GM18498 (cell line): ENCODE data around the gene ERCC6L2.

Experiments
- ATAC-seq: cut with Tn5 transposase; IDR thresholded peaks from one replicate; pipeline ENCODE4 v1.9.1; 2021; ENCODE audit warnings: mild to moderate bottlenecking, moderate library complexity; ENCODE audit not compliant: unreplicated experiment

Gene ERCC6L2

GRCh38 chr9:95875305-95876137, at the start of gene ERCC6L2:
TSS of gene ERCC6L2 (plus strand) at chr9:95875691. CDS start at chr9:95876039, 348 bp downstream.
- peak; percentile 91 for ATAC-seq

DNA sequence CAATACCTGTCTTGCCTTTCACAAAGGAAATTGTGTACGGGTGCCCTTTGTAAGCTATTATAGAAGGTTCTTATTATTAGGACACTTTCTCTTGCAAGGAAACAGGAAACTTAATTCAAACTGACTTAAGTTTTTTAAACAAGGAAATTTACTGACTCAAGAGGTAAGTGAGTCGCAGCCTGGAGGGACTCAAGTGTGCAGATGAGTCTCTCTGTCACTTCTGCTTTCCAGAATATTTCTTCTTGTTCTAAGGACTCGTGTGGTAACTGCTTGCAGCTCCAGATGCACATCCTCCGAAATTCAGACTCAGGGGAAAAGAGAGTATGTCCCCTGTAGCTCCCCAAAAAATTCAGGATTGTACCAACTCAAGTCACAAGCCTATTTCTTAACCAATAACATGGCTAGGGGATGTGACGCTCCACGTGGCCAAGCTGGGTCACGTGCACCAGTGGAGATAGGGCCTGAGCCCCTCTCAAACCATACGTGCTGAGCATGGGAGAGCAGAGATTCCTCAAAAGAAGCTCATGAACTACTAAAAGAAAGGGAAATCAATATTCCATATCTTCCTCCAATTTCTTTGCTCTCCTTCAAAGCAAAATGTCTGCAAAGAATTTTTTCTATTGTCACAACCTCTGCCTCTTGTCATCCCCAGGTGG, 49.2 kb upstream of the ERCC6L2 start:
- ATAC-seq: no peak

DNA sequence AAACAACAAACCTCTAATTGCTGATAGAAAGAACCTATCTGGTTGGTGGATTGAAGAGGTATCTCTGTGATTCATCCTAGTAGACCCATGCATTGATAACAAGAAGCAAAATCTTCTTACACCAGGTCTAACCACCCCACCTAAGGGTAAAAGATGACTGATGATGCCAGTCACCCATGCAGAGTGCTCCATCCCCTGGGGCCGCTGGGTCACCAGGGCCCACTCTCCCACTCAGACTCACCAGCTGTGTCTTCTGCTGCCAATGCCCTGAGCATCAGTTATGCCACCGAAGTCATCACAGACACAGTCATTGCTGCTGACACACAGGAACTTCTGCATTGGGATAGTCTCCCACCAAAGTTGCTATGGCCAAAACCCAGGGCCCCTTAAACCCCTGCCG, 44.7 kb upstream of the ERCC6L2 start:
- no peak for ATAC-seq

DNA sequence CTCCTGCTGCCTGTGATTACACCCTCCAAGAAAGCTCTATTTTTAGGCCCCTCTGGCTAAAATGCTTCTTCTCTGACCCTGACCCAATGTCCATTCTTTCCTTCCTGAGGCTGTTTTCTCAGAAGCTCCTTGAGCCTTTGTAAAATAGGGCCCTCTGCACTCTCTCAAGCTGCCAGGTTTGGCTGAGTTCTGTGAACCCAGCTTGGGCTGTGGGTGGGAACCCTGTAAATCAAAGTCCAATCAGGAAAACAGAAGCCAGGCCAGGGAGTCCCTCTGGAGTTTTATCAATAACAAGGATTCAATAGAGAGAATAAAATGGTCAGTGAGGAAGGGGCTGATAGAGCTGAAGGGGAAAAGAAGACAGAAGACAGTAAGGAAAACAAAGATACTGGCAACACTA, 43.7 kb upstream of the ERCC6L2 start:
- no peak for ATAC-seq

DNA sequence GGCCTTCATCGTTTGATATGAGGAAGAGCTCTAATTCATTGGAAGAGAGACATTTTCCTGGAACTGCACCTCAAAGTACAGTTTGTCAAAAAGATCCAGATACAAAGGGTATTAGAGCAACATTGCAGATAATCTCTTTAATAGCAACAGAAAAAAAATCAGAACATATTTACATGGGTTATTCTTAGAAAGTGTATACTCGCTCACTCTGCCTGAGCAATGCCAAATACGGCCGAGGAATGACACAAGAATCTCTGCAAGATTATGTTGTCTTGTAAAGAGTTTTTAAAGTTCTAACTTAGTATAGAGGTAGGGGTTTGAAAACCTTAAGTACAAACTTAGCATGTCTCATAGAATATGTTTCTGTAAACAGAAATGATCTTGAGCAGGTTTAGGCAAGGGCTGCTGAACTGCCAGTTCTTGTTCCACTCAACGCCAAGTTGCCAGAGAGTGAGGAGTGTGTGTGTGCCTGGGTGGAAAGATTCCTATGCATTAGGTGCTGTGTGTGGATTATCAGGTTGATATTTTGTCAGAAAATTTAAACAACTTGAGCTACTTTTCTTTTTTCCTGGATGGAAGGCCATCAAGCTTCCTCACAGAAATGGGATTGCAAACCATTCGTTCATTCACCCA, 41.8 kb upstream of the ERCC6L2 start:
- no peak for ATAC-seq

- ATAC-seq: no peak
Measured at GRCh38 chr9:95834281-95834907, 41.1 kb upstream of the ERCC6L2 start.

DNA sequence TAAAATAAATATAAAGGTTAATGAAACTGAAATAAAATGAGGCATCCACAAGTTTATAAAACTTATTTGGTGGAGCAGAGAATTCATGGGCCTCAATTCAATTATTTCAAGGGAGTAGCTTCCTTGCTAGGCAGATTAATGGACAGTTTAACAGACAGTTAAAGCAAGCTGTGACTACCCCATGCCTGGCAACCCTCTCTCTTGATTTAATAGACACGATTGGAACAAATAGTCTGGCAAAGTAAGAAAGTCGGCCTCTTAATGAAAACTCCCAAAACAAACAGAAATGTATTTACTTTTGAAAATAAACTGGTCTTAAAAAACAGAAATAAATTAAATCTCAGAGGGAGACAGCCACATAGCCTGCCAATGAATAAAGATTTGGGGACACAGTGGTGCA, 40.1 kb upstream of the ERCC6L2 start:
- no peak for ATAC-seq

DNA sequence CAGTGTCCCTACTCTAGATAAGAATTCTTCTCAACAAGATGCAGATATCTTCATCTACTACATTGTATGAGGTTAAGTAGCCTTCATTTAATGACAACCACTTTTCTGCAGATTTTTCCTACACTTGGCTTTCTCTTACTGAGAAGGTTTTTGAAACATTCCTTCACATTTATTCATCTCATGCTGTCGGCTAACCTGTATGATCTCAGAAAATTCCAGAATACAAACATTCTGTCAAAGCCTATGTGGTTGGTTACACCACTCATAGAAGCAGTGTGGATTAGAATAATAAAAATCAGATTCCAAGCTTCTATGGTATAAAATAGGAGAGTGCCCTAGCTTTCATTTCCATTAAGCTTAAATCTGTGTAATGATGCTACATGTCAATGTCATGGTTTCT, 39.4 kb upstream of the ERCC6L2 start:
- no peak for ATAC-seq

GRCh38 chr9:95839012-95839411, 36.5 kb upstream of the ERCC6L2 start:
- no peak for ATAC-seq

DNA sequence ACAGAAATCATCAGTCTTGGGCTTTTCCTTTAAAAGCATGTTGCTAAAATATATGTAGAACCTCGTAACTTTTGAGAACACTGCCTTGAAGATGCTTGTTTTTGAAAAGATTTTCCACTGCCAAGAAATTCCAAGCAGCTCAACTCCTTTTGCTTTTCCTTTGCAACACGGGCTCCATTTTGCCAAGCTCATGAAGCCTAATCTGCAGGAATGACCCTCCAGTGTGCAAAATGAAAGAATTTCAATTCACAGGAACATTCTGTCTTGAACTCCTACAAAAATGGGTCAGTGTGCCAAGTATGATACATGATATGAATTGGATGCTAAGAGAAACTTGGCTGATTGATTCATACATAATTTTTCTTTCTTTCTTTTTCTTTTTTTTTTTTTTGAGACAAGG, 35.4 kb upstream of the ERCC6L2 start:
- ATAC-seq: no peak

DNA sequence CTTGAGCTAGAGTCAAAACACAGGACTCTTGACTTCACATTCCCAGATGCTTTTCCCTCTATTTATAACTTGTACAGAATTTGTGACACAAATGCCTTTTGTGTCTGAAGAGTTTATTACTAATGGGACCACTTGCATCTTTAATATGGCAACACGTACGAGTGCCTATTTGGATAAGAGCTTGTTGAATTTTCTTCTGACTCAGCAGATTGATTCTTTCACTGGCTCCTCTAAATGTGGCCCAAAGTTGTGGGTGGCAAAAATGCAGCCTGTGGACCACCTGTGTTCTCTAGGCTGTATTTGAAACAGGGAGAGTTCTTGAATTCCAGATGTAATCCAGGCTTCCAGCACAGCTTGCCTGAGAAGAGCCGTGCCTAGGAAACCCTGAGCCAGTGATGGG, 34.1 kb upstream of the ERCC6L2 start:
- no peak for ATAC-seq

- no peak for ATAC-seq
Measured at GRCh38 chr9:95845751-95846150, 29.7 kb upstream of the ERCC6L2 start.

GRCh38 chr9:95848764-95849163, 26.7 kb upstream of the ERCC6L2 start:
- no peak for ATAC-seq

- ATAC-seq: peak; percentile 97
Measured at GRCh38 chr9:95852059-95853032, 23.1 kb upstream of the ERCC6L2 start.

DNA sequence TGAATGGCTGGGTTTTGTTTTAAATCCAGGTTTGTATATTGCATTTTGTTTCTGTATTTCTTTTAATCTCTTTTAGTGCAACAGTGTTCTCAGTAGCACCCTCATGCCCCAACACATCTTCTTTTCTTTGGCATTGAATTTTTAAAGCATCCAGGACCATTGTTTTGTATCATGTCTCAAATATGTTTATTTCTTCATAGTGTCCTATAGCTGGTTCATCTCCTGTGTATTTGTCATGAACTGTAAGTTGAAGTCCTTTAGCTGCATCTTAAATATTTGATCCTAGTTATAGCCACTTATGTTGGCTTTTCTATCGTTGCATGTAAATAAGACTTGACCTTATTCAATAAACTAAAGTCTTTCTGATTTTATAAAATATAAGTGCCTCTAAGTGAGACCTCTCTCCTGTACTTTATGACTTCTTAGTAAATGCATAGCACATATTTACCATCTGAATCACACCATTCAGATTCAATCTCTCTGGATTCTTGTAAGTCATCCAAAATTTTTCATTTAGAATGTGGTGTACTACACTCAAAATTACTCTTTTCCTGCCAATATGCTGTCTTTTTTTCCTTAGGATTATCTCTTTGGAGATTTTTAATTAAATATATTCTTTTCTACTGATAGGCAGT, 21.0 kb upstream of the ERCC6L2 start:
- no peak for ATAC-seq

DNA sequence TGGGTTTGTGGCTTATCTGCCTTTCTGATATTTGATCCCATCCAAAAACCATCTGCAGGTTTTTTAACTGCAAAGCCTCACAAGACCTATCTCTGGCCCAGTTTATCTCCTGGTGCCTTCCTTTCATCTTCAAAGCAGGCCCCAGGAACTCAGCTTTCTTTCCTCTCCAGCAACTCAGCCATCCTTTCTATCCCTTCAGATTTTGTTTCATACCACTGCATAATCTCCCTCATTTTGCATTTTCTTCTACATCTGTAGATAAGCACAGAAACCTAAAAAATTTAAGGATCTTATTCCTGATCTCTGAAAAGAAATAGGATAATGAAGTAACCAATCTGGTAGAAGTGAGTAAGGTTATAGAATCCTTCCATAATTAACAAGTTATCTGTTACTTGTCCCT, 19.5 kb upstream of the ERCC6L2 start:
- no peak for ATAC-seq

- ATAC-seq: no peak
Measured at GRCh38 chr9:95857124-95857523, 18.4 kb upstream of the ERCC6L2 start.

DNA sequence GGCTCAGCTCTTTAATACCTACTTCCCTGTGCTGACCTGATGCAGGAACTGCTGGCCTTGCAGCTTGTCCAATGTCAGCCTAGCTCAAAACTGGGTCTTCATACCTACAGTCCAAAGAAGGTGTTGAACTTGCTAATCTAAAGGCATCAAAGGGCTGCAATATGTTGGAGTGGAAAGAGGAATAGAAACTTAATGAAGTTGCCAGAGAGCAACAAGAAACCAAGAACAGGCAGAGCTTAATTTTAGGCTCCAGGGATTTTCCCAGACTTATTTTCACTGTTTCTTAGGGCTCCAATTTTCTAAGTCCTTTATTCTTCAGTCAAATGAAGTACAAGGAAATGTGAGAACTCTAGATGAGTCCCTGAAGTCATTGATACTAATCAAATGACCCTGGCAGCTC, 17.6 kb upstream of the ERCC6L2 start:
- ATAC-seq: no peak

DNA sequence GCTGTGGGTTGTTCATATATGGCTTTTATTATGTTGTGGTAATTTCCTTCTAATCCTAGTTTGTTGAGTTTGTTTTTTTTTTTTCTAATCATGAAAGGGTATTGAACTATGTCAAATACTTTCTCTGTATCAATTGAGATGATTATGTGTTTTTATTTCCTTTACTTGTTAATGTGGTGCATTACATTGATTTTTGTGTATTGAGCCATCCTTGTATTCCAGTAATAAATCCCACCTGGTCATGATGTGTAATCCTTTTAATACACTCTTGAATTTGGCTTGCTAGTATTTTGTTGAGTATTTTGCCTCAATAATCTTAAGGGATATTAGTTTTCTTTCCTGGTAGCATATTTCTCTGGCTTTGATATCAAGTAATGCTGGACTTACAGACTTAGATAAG, 13.1 kb upstream of the ERCC6L2 start:
- ATAC-seq: no peak
